Measurements from ENCODE around the gene RCL1. TPM values are rescaled to one million over a fixed set of nuclear protein-coding genes. Genes with fewer than 3 reads are reported as not detected.

Gene RCL1
- total and polyA plus RNA-seq, 2 donors (not counting 1 experiment from before 2014, with no cell fraction given), result 10.5 to 21.7 TPM

- Histone ChIP-seq H3K9me3 (ENCODE audit: control extremely low read depth in 1 of 3, control insufficient read depth in 2 of 3, insufficient read depth in 1 of 3, low read length in 2 of 3) (no peaks in the 10 kb centered on the region), H3K79me2 (ENCODE audit: control insufficient read depth, insufficient read depth, low read length) (no peaks in the 10 kb centered on the region), H3K4me2 (replicated peaks; ENCODE audit: low read depth, low read length, poor library complexity, severe bottlenecking) (no peak overlapping the region), H3K4me1 (ENCODE audit: control insufficient read depth in 2 of 2, insufficient read depth in 2 of 2, low read length in 2 of 2) (no peaks in the 10 kb centered on the region), H3K9ac (ENCODE audit: low read length) (no peak overlapping the region), H3K36me3 (replicated peaks in 1 of 2; ENCODE audit: control extremely low read depth in 1 of 2, control insufficient read depth in 1 of 2, extremely low read depth in 1 of 2, insufficient read depth in 2 of 2, low read length in 1 of 2) (no peaks in the 10 kb centered on the region), H3K4me3 (ENCODE audit: control extremely low read depth in 1 of 5, extremely low read depth in 1 of 5, insufficient read depth in 1 of 5, low read depth in 2 of 5, low read length in 4 of 5) (no peak overlapping the region), H3K27me3 (replicated peaks in 1 of 4; ENCODE audit: control extremely low read depth in 1 of 4, control insufficient read depth in 3 of 4, insufficient read depth in 4 of 4, low read length in 3 of 4) (no peaks in the 10 kb centered on the region), H3K27ac (ENCODE audit: low read length in 2 of 2) (no peak overlapping the region), H2AFZ (ENCODE audit: insufficient read depth, low read depth, low read length, poor library complexity, severe bottlenecking) (no peak overlapping the region), H4K20me1 (ENCODE audit: control insufficient read depth, insufficient read depth, low read length, poor library complexity, severe bottlenecking) (no peaks in the 10 kb centered on the region)
- ChIA-PET POLR2A (no interaction called here), CTCF (interaction anchor here (0.6 to 2.3 kb wide), 8 partner anchors 7 to 696 kb away, joined by 3 to 11 read pairs (median 4); no protein-coding TSS in a partner anchor)
- Mint-ChIP-seq H3K27me3 (no peaks in the 10 kb centered on the region), H3K27ac (no peak overlapping the region), H3K4me1 (no peaks in the 10 kb centered on the region), H3K9me3 (ENCODE audit: insufficient read depth) (no peaks in the 10 kb centered on the region), H3K4me3 (no peak overlapping the region)
- intact Hi-C loops (cut with micrococcal nuclease), result no loop called here
- TF ChIP-seq CTCF (IDR thresholded peaks at IDR 0.05) (no peak), EZH2 (IDR thresholded peaks at IDR 0.05; ENCODE audit: borderline replicate concordance, insufficient read depth, low read depth, low read length, poor library complexity, severe bottlenecking) (no peak)
- no CpG with 5 or more reads among the region's 5 CpGs for whole genome bisulfite sequencing (ENCODE audit: insufficient coverage)
- DNase-seq, result no peak
- ATAC-seq (ENCODE audit: low read depth), result no peak
Observed at GRCh38 chr9:4755026-4755609, 37.6 kb upstream of the RCL1 start.

- Mint-ChIP-seq H3K27me3 (no peaks in the 10 kb centered on the region), H3K27ac (no peak overlapping the region), H3K4me1 (peaks cover under 1% of the 10 kb centered on the region), H3K9me3 (ENCODE audit: insufficient read depth) (no peaks in the 10 kb centered on the region), H3K4me3 (no peak overlapping the region)
- Histone ChIP-seq H4K20me1 (ENCODE audit: control insufficient read depth, insufficient read depth, low read length, poor library complexity, severe bottlenecking) (no peaks in the 10 kb centered on the region), H3K9ac (ENCODE audit: low read length) (no peak overlapping the region), H3K9me3 (ENCODE audit: control extremely low read depth in 1 of 3, control insufficient read depth in 2 of 3, insufficient read depth in 1 of 3, low read length in 2 of 3) (no peaks in the 10 kb centered on the region), H3K36me3 (replicated peaks in 1 of 2; ENCODE audit: control extremely low read depth in 1 of 2, control insufficient read depth in 1 of 2, extremely low read depth in 1 of 2, insufficient read depth in 2 of 2, low read length in 1 of 2) (no peaks in the 10 kb centered on the region), H2AFZ (ENCODE audit: insufficient read depth, low read depth, low read length, poor library complexity, severe bottlenecking) (no peak overlapping the region), H3K4me1 (ENCODE audit: control insufficient read depth in 2 of 2, insufficient read depth in 2 of 2, low read length in 2 of 2) (no peaks in the 10 kb centered on the region), H3K4me2 (replicated peaks; ENCODE audit: low read depth, low read length, poor library complexity, severe bottlenecking) (no peak overlapping the region), H3K79me2 (ENCODE audit: control insufficient read depth, insufficient read depth, low read length) (no peaks in the 10 kb centered on the region), H3K4me3 (ENCODE audit: control extremely low read depth in 1 of 5, extremely low read depth in 1 of 5, insufficient read depth in 1 of 5, low read depth in 2 of 5, low read length in 4 of 5) (no peak overlapping the region), H3K27ac (ENCODE audit: low read length in 2 of 2) (no peak overlapping the region), H3K27me3 (replicated peaks in 1 of 4; ENCODE audit: control extremely low read depth in 1 of 4, control insufficient read depth in 3 of 4, insufficient read depth in 4 of 4, low read length in 3 of 4) (no peaks in the 10 kb centered on the region)
- POLR2A ChIA-PET, result no interaction called here
- intact Hi-C loops (cut with micrococcal nuclease), result no loop called here
- no CpG with 5 or more reads among the region's 4 CpGs for WGBS (ENCODE audit: insufficient coverage)
- CTCF ChIA-PET, result interaction anchor here (0.6 to 2.1 kb wide), 9 partner anchors 9 to 818 kb away, joined by 3 to 11 read pairs (median 3); no protein-coding TSS in a partner anchor
- DNase-seq, result no peak
- ATAC-seq (ENCODE audit: low read depth), result no peak
- TF ChIP-seq CTCF (IDR thresholded peaks at IDR 0.05), result no peak
- no peak for TF ChIP-seq EZH2 (IDR thresholded peaks at IDR 0.05; ENCODE audit: borderline replicate concordance, insufficient read depth, low read depth, low read length, poor library complexity, severe bottlenecking)
Observed at GRCh38 chr9:4756420-4756819, 36.3 kb upstream of the RCL1 start.

All from B cell (primary cell).